Activated CD4-positive, alpha-beta T cell treated with anti-CD3 and anti-CD28 coated beads for 36 hours (primary cell): Measurements from ENCODE around the gene UBN2. TPM values are rescaled to one million over a fixed set of nuclear protein-coding genes. Genes with fewer than 3 reads are reported as not detected.

Experiments
- ATAC-seq: fragments of 200-7000 bp; cut with Tn5 transposase; one replicate; pipeline ENCODE4 v1.10.0; 2021; ENCODE audit warnings: mild to moderate bottlenecking, moderate library complexity
- CTCF ChIA-PET: fragments of 350-600 bp; sonication (Branson Sonifier 250); formaldehyde crosslinking; loops from one replicate; lab custom pipeline; 2021; ENCODE audit warnings: antibody characterized with exemption; lab: Charles Lee
- POLR2A ChIA-PET: fragments of 350-600 bp; sonication (Branson Sonifier 250); formaldehyde crosslinking; loops from one replicate; lab custom pipeline; 2021; ENCODE audit warnings: antibody characterized with exemption, inconsistent platforms; lab: Charles Lee
- DNase-seq: peaks from one replicate; pipeline ENCODE4 v3.0.0-alpha.2; 2020
- H3K27ac Mint-ChIP-seq: one replicate; pipeline ENCODE4 v1.8.0; 2021; ENCODE audit warnings: mixed read lengths
- H3K27me3 Mint-ChIP-seq: one replicate; pipeline ENCODE4 v1.8.0; 2021; ENCODE audit warnings: mixed read lengths
- H3K36me3 Mint-ChIP-seq: one replicate; pipeline ENCODE4 v1.8.0; 2021; ENCODE audit warnings: low read depth, mixed read lengths
- H3K4me1 Mint-ChIP-seq: one replicate; pipeline ENCODE4 v1.8.0; 2021; ENCODE audit warnings: mixed read lengths
- H3K4me3 Mint-ChIP-seq: one replicate; pipeline ENCODE4 v1.8.0; 2021; ENCODE audit warnings: mild to moderate bottlenecking, moderate library complexity, mixed read lengths
- H3K9me3 Mint-ChIP-seq: one replicate; pipeline ENCODE4 v1.8.0; 2021; ENCODE audit warnings: low read depth, mixed read lengths
- intact Hi-C, 2 experiments: fragments of 100-400 bp; cut with DNase I in 1 of 2; cut with micrococcal nuclease in 1 of 2; formaldehyde crosslinking; loops; one replicate each; pipeline versions ENCODE4 v1.14.2 to v1.15.1; 2022 to 2024; cut with DNase I, micrococcal nuclease
- total RNA-seq, 2 experiments: library from RNA; stranded (reverse); gene quantifications; one replicate each; pipeline ENCODE4 v1.2.3, GENCODE V29; 2021

The UBN2 gene
- total RNA-seq, 2 experiments from 2014 or later, result 8.3 to 11.8 TPM

GRCh38 chr7:139232377-139232717 is 1.3 kb downstream of the UBN2 start:
- DNase-seq (no peak), ATAC-seq (no peak)
- peak overlapping the region; percentile 76 for H3K27ac Mint-ChIP-seq
- H3K27me3 Mint-ChIP-seq, result peaks cover 3% of the 10 kb centered on the region
- H3K9me3 Mint-ChIP-seq, result no peaks in the 10 kb centered on the region
- H3K4me3 Mint-ChIP-seq, result peak overlapping the region; percentile 91
- H3K4me1 Mint-ChIP-seq, result peaks cover 23% of the 10 kb centered on the region
- POLR2A ChIA-PET, result interaction anchor here (0.6 kb wide), 1 partner anchor 543 kb away, joined by 3 read pairs; no protein-coding TSS in a partner anchor
- intact Hi-C loops, result loop anchor here (5.0 kb wide), 5 partner anchors 125 to 770 kb away; partner anchors contain the start of genes TRIM24 (in 1 of the 2), ZC3HAV1 (in 1 of the 2) and ZC3HAV1L (in 1 of the 2)
- H3K36me3 Mint-ChIP-seq, result peaks cover 7% of the 10 kb centered on the region
- CTCF ChIA-PET, result interaction anchor here (0.7 to 1.2 kb wide), 2 partner anchors 13 to 108 kb away, joined by 3 read pairs; no protein-coding TSS in a partner anchor

- H3K4me3 Mint-ChIP-seq, result peak overlapping the region; percentile 91
- peaks cover 23% of the 10 kb centered on the region for H3K4me1 Mint-ChIP-seq
- no peak overlapping the region for H3K27ac Mint-ChIP-seq
- no peaks in the 10 kb centered on the region for H3K9me3 Mint-ChIP-seq
- CTCF ChIA-PET, result interaction anchor here (0.7 kb wide), 1 partner anchor 12 kb away, joined by 3 read pairs; no protein-coding TSS in a partner anchor
- POLR2A ChIA-PET, result no interaction called here
- peaks cover 11% of the 10 kb centered on the region for H3K36me3 Mint-ChIP-seq
- ATAC-seq (no peak), DNase-seq (no peak)
- peaks cover 3% of the 10 kb centered on the region for H3K27me3 Mint-ChIP-seq
- intact Hi-C loops, result loop anchor here (5.0 kb wide), 5 partner anchors 126 to 771 kb away; partner anchors contain the start of genes TRIM24 (in 1 of the 2), ZC3HAV1 (in 1 of the 2) and ZC3HAV1L (in 1 of the 2)
These were observed 1.9 kb downstream of the UBN2 start for GRCh38 chr7:139232904-139233303.

- intact Hi-C loops, result no loop called here
- DNase-seq (no peak), ATAC-seq (no peak)
- H3K27ac Mint-ChIP-seq, result no peak overlapping the region
- no peaks in the 10 kb centered on the region for H3K27me3 Mint-ChIP-seq
- POLR2A ChIA-PET, result no interaction called here
- CTCF ChIA-PET, result interaction anchor here (0.6 to 0.7 kb wide), 2 partner anchors 62 to 360 kb away, joined by 3 read pairs; no protein-coding TSS in a partner anchor
- H3K36me3 Mint-ChIP-seq, result peaks cover 39% of the 10 kb centered on the region
- peaks cover 7% of the 10 kb centered on the region for H3K4me1 Mint-ChIP-seq
- no peak overlapping the region for H3K4me3 Mint-ChIP-seq
- H3K9me3 Mint-ChIP-seq, result no peaks in the 10 kb centered on the region
These were observed 10.2 kb downstream of the UBN2 start for GRCh38 chr7:139241258-139241657.

- H3K27ac Mint-ChIP-seq, result no peak overlapping the region
- CTCF ChIA-PET, result interaction anchor here (0.6 to 0.9 kb wide), 5 partner anchors 12 to 203 kb away, joined by 3 to 5 read pairs (median 3); no protein-coding TSS in a partner anchor
- ATAC-seq (peak; percentile 87), DNase-seq (no peak)
- intact Hi-C loops, result no loop called here
- H3K4me3 Mint-ChIP-seq, result no peak overlapping the region
- no peaks in the 10 kb centered on the region for H3K9me3 Mint-ChIP-seq
- H3K27me3 Mint-ChIP-seq, result no peaks in the 10 kb centered on the region
- H3K4me1 Mint-ChIP-seq, result peaks cover 8% of the 10 kb centered on the region
- peaks cover 37% of the 10 kb centered on the region for H3K36me3 Mint-ChIP-seq
- POLR2A ChIA-PET, result no interaction called here
These were observed 11.8 kb downstream of the UBN2 start for GRCh38 chr7:139242741-139243281.

- DNase-seq (no peak), ATAC-seq (no peak)
- ChIA-PET POLR2A (no interaction called here), CTCF (interaction anchor here (0.6 to 1.4 kb wide), 2 partner anchors 13 to 78 kb away, joined by 3 to 4 read pairs; no protein-coding TSS in a partner anchor)
- Mint-ChIP-seq H3K4me3 (no peak overlapping the region), H3K36me3 (peaks cover 38% of the 10 kb centered on the region), H3K27me3 (no peaks in the 10 kb centered on the region), H3K27ac (no peak overlapping the region), H3K9me3 (no peaks in the 10 kb centered on the region), H3K4me1 (peaks cover 8% of the 10 kb centered on the region)
- intact Hi-C loops, result no loop called here
These were observed 14.4 kb downstream of the UBN2 start for GRCh38 chr7:139245401-139245800.

- H3K27me3 Mint-ChIP-seq, result no peaks in the 10 kb centered on the region
- peaks cover 8% of the 10 kb centered on the region for H3K4me1 Mint-ChIP-seq
- intact Hi-C loops, result no loop called here
- no peaks in the 10 kb centered on the region for H3K9me3 Mint-ChIP-seq
- H3K36me3 Mint-ChIP-seq, result peaks cover 37% of the 10 kb centered on the region
- CTCF ChIA-PET, result no interaction called here
- ATAC-seq (no peak), DNase-seq (no peak)
- no peak overlapping the region for H3K27ac Mint-ChIP-seq
- H3K4me3 Mint-ChIP-seq, result no peak overlapping the region
- POLR2A ChIA-PET, result no interaction called here
These were observed 15.5 kb downstream of the UBN2 start for GRCh38 chr7:139246494-139246893.

GRCh38 chr7:139246905-139247304 is 15.9 kb downstream of the UBN2 start:
- no peaks in the 10 kb centered on the region for H3K27me3 Mint-ChIP-seq
- intact Hi-C loops, result no loop called here
- no peak overlapping the region for H3K27ac Mint-ChIP-seq
- H3K4me1 Mint-ChIP-seq, result peaks cover 8% of the 10 kb centered on the region
- ATAC-seq, result no peak
- no peaks in the 10 kb centered on the region for H3K9me3 Mint-ChIP-seq
- ChIA-PET CTCF (no interaction called here), POLR2A (interaction anchor here (0.6 kb wide), 1 partner anchor 19 kb away, joined by 3 read pairs; no protein-coding TSS in a partner anchor)
- H3K4me3 Mint-ChIP-seq, result no peak overlapping the region
- H3K36me3 Mint-ChIP-seq, result peaks cover 37% of the 10 kb centered on the region
- DNase-seq, result no peak

GRCh38 chr7:139249179-139249810 is 18.3 kb downstream of the UBN2 start:
- Mint-ChIP-seq H3K27ac (no peak overlapping the region), H3K27me3 (no peaks in the 10 kb centered on the region), H3K36me3 (peaks cover 26% of the 10 kb centered on the region), H3K9me3 (no peaks in the 10 kb centered on the region), H3K4me3 (no peak overlapping the region), H3K4me1 (peaks cover 3% of the 10 kb centered on the region)
- no peak for DNase-seq
- ATAC-seq, result peak; percentile 53
- ChIA-PET POLR2A (no interaction called here), CTCF (no interaction called here)
- intact Hi-C loops, result no loop called here

GRCh38 chr7:139252451-139252850 is 21.4 kb downstream of the UBN2 start:
- intact Hi-C loops, result no loop called here
- Mint-ChIP-seq H3K36me3 (peaks cover 15% of the 10 kb centered on the region), H3K4me3 (no peak overlapping the region), H3K9me3 (no peaks in the 10 kb centered on the region), H3K27me3 (no peaks in the 10 kb centered on the region), H3K4me1 (no peaks in the 10 kb centered on the region), H3K27ac (no peak overlapping the region)
- ATAC-seq (no peak), DNase-seq (no peak)
- ChIA-PET CTCF (interaction anchor here (0.6 kb wide), 1 partner anchor 158 kb away, joined by 4 read pairs; no protein-coding TSS in a partner anchor), POLR2A (no interaction called here)

- Mint-ChIP-seq H3K4me1 (no peaks in the 10 kb centered on the region), H3K27ac (no peak overlapping the region), H3K4me3 (no peak overlapping the region), H3K27me3 (no peaks in the 10 kb centered on the region), H3K36me3 (peaks cover 16% of the 10 kb centered on the region), H3K9me3 (no peaks in the 10 kb centered on the region)
- DNase-seq (no peak), ATAC-seq (no peak)
- ChIA-PET CTCF (interaction anchor here (0.9 kb wide), 1 partner anchor 12 kb away, joined by 3 read pairs; no protein-coding TSS in a partner anchor), POLR2A (no interaction called here)
- intact Hi-C loops, result no loop called here
These were observed 23.2 kb downstream of the UBN2 start for GRCh38 chr7:139254281-139254680.

GRCh38 chr7:139254728-139255127 is 23.7 kb downstream of the UBN2 start:
- DNase-seq (no peak), ATAC-seq (no peak)
- Mint-ChIP-seq H3K4me1 (no peaks in the 10 kb centered on the region), H3K36me3 (peaks cover 16% of the 10 kb centered on the region), H3K4me3 (no peak overlapping the region), H3K27me3 (no peaks in the 10 kb centered on the region), H3K9me3 (no peaks in the 10 kb centered on the region), H3K27ac (no peak overlapping the region)
- CTCF ChIA-PET, result interaction anchor here (0.9 kb wide), 1 partner anchor 12 kb away, joined by 3 read pairs; no protein-coding TSS in a partner anchor
- intact Hi-C loops, result no loop called here
- POLR2A ChIA-PET, result no interaction called here
